Neural progenitor cell (in vitro differentiated cells): ENCODE measurements around the gene RBM19.

ENCODE experiments used
- EZH2 ChIP-seq: fragments of 200-600 bp; sonication (generic); IDR thresholded peaks from 2 replicates; pipeline ENCODE4 v1.6.1; 2017; ENCODE audit warnings: antibody characterized with exemption, mild to moderate bottlenecking, moderate library complexity
- TF ChIP-seq, protein P1 (sequence below): fragments of 200-600 bp; sonication (generic); IDR thresholded peaks from 2 replicates; pipeline ENCODE4 v1.5.1; 2017; ENCODE audit warnings: antibody characterized with exemption, mild to moderate bottlenecking

- TF ChIP-seq, protein P1, sequence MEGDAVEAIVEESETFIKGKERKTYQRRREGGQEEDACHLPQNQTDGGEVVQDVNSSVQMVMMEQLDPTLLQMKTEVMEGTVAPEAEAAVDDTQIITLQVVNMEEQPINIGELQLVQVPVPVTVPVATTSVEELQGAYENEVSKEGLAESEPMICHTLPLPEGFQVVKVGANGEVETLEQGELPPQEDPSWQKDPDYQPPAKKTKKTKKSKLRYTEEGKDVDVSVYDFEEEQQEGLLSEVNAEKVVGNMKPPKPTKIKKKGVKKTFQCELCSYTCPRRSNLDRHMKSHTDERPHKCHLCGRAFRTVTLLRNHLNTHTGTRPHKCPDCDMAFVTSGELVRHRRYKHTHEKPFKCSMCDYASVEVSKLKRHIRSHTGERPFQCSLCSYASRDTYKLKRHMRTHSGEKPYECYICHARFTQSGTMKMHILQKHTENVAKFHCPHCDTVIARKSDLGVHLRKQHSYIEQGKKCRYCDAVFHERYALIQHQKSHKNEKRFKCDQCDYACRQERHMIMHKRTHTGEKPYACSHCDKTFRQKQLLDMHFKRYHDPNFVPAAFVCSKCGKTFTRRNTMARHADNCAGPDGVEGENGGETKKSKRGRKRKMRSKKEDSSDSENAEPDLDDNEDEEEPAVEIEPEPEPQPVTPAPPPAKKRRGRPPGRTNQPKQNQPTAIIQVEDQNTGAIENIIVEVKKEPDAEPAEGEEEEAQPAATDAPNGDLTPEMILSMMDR: no peak
- no peak for TF ChIP-seq EZH2
Measured at GRCh38 chr12:113835433-113835832, 130.7 kb downstream of the RBM19 start.
